Keratinocyte (primary cell): ENCODE data around the gene PAPSS2. TPM values are rescaled to one million over a fixed set of nuclear protein-coding genes. Genes with fewer than 3 reads are reported as not detected.
A peak's percentile ranks its signal among the peaks of the same experiment; 100 is the strongest.
"Not testable (repeated sequence)": the region's sequence is repeated elsewhere in the genome, so short reads cannot be mapped to it uniquely, and the experiment has no call there.

Experiments
- DNase-seq: peaks from one replicate; pipeline ENCODE4 v3.0.0-alpha.2; 2011; ENCODE audit warnings: low read depth, missing footprints, low spot score
- FAIRE-seq: peaks from 2 replicates; lab custom pipeline; 2011; peaks lifted over from hg19 to GRCh38; lab: Jason Lieb, UNC
- H2AFZ ChIP-seq: 2 replicates; pipeline ENCODE4 v1.6.0; 2012; ENCODE audit warnings: low read length, control low read depth, inconsistent platforms; ENCODE audit not compliant: control insufficient read depth
- H3K27ac ChIP-seq: 2 replicates; pipeline ENCODE4 v1.5.1; 2011; ENCODE audit warnings: low read length; ENCODE audit not compliant: control insufficient read depth, insufficient read depth
- H3K27me3 ChIP-seq: 3 replicates; pipeline ENCODE4 v1.6.0; 2011; ENCODE audit warnings: low read length; ENCODE audit not compliant: control insufficient read depth, insufficient read depth; ENCODE audit errors: extremely low read depth
- H3K36me3 ChIP-seq, 2 experiments: 2 replicates in 1 of 2; 3 replicates in 1 of 2; pipeline ENCODE4 v1.5.1; 2011; ENCODE audit warnings: low read length in 2 of 2, mild to moderate bottlenecking in 1 of 2; ENCODE audit not compliant: control insufficient read depth in 2 of 2, insufficient read depth in 2 of 2; ENCODE audit errors: extremely low read depth in 1 of 2
- H3K4me1 ChIP-seq: 3 replicates; pipeline ENCODE4 v1.5.1; 2011; ENCODE audit warnings: low read length; ENCODE audit not compliant: control insufficient read depth, insufficient read depth; ENCODE audit errors: extremely low read depth
- H3K4me2 ChIP-seq: 3 replicates; pipeline ENCODE4 v1.6.0; 2011; ENCODE audit warnings: low read depth, low read length; ENCODE audit not compliant: control insufficient read depth, insufficient read depth; ENCODE audit errors: extremely low read depth
- H3K4me3 ChIP-seq, 3 experiments: fragments of 200-600 bp in 1 of 3; sonication (generic) in 1 of 3; 2 replicates in 2 of 3; 3 replicates in 1 of 3; pipeline ENCODE4 v1.5.1; 2011 to 2016; ENCODE audit warnings: low read length in 3 of 3, mild to moderate bottlenecking in 3 of 3, control low read depth in 2 of 3, inconsistent platforms in 1 of 3, low read depth in 1 of 3, mixed read lengths in 1 of 3, mixed run types in 1 of 3, moderate library complexity in 1 of 3; ENCODE audit not compliant: control insufficient read depth in 2 of 3, insufficient read depth in 2 of 3; ENCODE audit errors: extremely low read depth in 1 of 3
- H3K79me2 ChIP-seq: 2 replicates; pipeline ENCODE4 v1.6.0; 2012; ENCODE audit warnings: low read length; ENCODE audit not compliant: control insufficient read depth, insufficient read depth
- H3K9ac ChIP-seq: 3 replicates; pipeline ENCODE4 v1.6.0; 2011; ENCODE audit warnings: low read length; ENCODE audit not compliant: control insufficient read depth, insufficient read depth; ENCODE audit errors: extremely low read depth
- H3K9me1 ChIP-seq: 3 replicates; pipeline ENCODE4 v1.6.0; 2011; ENCODE audit warnings: low read length; ENCODE audit not compliant: control insufficient read depth, insufficient read depth; ENCODE audit errors: extremely low read depth
- H3K9me3 ChIP-seq: 2 replicates; pipeline ENCODE4 v1.5.1; 2012; ENCODE audit warnings: low read depth, low read length; ENCODE audit not compliant: control insufficient read depth
- H4K20me1 ChIP-seq: 3 replicates; pipeline ENCODE4 v1.6.0; 2011; ENCODE audit warnings: low read length; ENCODE audit not compliant: control insufficient read depth, insufficient read depth; ENCODE audit errors: extremely low read depth
- EZH2 ChIP-seq: IDR thresholded peaks from one replicate; pipeline ENCODE4 v1.6.1; 2012; ENCODE audit warnings: inconsistent platforms, mild to moderate bottlenecking, low read length, moderate library complexity
- dilution Hi-C: fragments of 300-500 bp; cut with MboI; formaldehyde crosslinking; loops from one replicate; pipeline ENCODE4 v1.7.0; 2020; ENCODE audit warnings: low sequenced_read_pairs; ENCODE audit not compliant: extremely low pct_ligation_motif_present
- polyA minus RNA-seq, 3 experiments: library from RNA; depleted of rRNA, polyadenylated mRNA; stranded (reverse); fragments of >200 nt; gene quantifications; 1 replicate in 1 of 3; 2 replicates in 1 of 3; 3 replicates in 1 of 3; pipeline ENCODE4 v1.2.3, GENCODE V29; 2011
- polyA plus RNA-seq, 5 experiments: library from polyadenylated mRNA; depleted of rRNA in 3 of 5; stranded (reverse) in 3 of 5; stranded (forward) in 1 of 5; unstranded in 1 of 5; fragments of >200 nt; gene quantifications; 1 replicate in 1 of 5; 2 replicates in 3 of 5; 3 replicates in 1 of 5; pipeline versions ENCODE4 v1.2.1 to v1.2.3, GENCODE V29; 2011 to 2012; ENCODE audit warnings: missing spikeins in 2 of 5, low read depth in 1 of 5, low replicate concordance in 1 of 5
- TF ChIP-seq, protein P1 (sequence below), 3 experiments: IDR thresholded peaks in 1 of 3; conservative IDR thresholded peaks in 1 of 3; optimal IDR thresholded peaks in 1 of 3; 2 replicates in 2 of 3; 3 replicates in 1 of 3; pipeline versions ENCODE3 to v1.5.1; 2011; ENCODE audit warnings: low read length in 3 of 3, mild to moderate bottlenecking in 3 of 3, moderate library complexity in 2 of 3, control low read depth in 1 of 3, inconsistent platforms in 1 of 3; ENCODE audit not compliant: insufficient read depth in 2 of 3; ENCODE audit errors: extremely low read depth in 1 of 3

PAPSS2 gene
- polyA plus RNA-seq: 1.1 to 1.7 TPM (median 1.1 TPM) in 3 replicates
- polyA plus RNA-seq (2011; ENCODE audit: low read depth): 0.11 TPM
- 0.60 and 1.2 TPM in 2 replicates for polyA plus RNA-seq (2011; cell fraction: cytosol; rRNA removed)
- polyA plus RNA-seq (2011; cell fraction: nucleus; rRNA removed): 0.48 and 0.52 TPM in 2 replicates
- polyA plus RNA-seq (2012; ENCODE audit: low replicate concordance): 0.37 and 2.8 TPM in 2 replicates
- polyA minus RNA-seq: 0.99 to 4.6 TPM (median 1.1 TPM) in 3 replicates
- 3.5 TPM for polyA minus RNA-seq (2011; cell fraction: cytosol; rRNA and poly(A)+ RNA removed)
- 0.21 and 0.47 TPM in 2 replicates for polyA minus RNA-seq (2011; cell fraction: nucleus; rRNA and poly(A)+ RNA removed)

DNA sequence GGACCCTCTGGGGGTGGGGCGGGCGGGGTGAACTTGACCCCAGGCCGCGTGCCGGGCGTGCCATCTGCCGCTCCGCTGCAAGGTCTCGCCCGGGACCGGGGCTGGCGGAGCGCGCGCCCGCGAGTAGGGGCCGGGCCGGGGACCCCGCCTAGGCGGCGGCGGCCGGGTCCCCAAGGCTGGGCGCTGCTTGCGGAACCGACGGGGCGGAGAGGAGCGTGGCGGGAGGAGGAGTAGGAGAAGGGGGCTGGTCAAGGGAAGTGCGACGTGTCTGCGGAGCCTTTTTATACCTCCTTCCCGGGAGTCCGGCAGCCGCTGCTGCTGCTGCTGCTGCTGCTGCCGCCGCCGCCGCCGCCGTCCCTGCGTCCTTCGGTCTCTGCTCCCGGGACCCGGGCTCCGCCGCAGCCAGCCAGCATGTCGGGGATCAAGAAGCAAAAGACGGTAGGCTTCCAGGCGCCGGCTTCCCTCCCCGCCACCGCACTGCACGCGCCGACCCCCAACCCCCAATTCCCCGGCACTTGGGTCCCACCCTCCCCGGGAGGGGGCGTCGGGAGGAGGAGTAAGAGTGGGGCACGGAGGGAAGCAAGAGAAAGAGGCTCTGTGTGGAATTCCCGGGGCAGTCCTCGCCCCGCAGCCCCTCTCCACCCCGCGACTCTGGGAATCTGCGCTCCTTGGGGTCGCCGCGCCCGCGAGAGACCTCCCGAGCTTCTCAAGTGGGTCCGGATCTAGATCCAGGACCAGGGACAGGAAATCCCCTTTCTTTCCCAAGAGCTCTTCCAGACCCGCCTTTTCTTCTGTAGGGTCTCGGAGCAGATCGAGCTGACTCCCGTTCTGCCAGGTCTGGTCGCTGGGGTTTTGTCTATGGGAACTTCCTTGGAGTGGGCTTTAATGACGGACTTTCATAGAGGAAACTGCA, at the start of gene PAPSS2:
TSS of gene PAPSS2 (plus strand) at position 308 of the 913 bp plus-strand sequence. CDS start at position 412, 104 bp downstream.
- Histone ChIP-seq H3K9ac (peak within 1 kb of the TSS; percentile 39), H3K27ac (no peak within 1 kb of the TSS), H3K4me1 (peaks cover 2% of the 10 kb centered on the region), H3K27me3 (peaks cover 3% of the 10 kb centered on the region), H3K79me2 (no peaks in the 10 kb centered on the region), H3K9me3 (no peaks in the 10 kb centered on the region), H3K4me2 (peak within 1 kb of the TSS; percentile 88), H3K4me3 (peak within 1 kb of the TSS; percentile 49 to 76 (median 72)), H2AFZ (peak within 1 kb of the TSS; percentile 39), H3K36me3 (no peaks in the 10 kb centered on the region), H3K9me1 (no peaks in the 10 kb centered on the region), H4K20me1 (no peaks in the 10 kb centered on the region)
- dilution Hi-C loops: loop anchor here (5.0 kb wide), 1 partner anchor 72 kb away; no protein-coding TSS in a partner anchor
- no peak for FAIRE-seq
- no peak for DNase-seq
- TF ChIP-seq, protein P1, sequence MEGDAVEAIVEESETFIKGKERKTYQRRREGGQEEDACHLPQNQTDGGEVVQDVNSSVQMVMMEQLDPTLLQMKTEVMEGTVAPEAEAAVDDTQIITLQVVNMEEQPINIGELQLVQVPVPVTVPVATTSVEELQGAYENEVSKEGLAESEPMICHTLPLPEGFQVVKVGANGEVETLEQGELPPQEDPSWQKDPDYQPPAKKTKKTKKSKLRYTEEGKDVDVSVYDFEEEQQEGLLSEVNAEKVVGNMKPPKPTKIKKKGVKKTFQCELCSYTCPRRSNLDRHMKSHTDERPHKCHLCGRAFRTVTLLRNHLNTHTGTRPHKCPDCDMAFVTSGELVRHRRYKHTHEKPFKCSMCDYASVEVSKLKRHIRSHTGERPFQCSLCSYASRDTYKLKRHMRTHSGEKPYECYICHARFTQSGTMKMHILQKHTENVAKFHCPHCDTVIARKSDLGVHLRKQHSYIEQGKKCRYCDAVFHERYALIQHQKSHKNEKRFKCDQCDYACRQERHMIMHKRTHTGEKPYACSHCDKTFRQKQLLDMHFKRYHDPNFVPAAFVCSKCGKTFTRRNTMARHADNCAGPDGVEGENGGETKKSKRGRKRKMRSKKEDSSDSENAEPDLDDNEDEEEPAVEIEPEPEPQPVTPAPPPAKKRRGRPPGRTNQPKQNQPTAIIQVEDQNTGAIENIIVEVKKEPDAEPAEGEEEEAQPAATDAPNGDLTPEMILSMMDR (optimal IDR thresholded peaks at IDR 0.05 in 1 of 3, IDR thresholded peaks at IDR 0.05 in 1 of 3, conservative IDR thresholded peaks at IDR 0.05 in 1 of 3; ENCODE audit: extremely low read depth in 1 of 3, insufficient read depth in 2 of 3, low read length in 3 of 3): no peak
- TF ChIP-seq EZH2: no peak

DNA sequence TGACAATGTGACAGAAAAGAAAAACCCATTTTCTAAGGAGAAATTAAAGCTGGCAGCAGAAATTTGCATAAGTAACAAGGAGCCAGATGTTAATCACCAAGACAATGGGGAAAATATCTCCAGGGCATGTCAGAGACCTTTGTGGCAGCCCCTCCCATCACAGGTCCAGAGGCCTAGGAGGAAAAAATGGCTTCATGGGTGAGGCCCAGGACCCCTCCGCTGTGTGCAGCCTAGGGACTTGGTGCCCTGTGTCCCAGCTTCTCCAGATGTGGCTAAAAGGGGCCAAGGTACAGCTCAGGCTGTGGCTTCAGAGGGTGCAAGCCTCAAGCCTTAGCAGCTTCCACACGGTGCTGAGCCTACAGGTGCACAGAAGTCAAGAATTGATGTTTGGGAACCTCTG, 48.3 kb upstream of the PAPSS2 start:
- H3K9me1 ChIP-seq, H3K4me1 ChIP-seq, dilution Hi-C loops, H2AFZ ChIP-seq, H3K79me2 ChIP-seq, H3K4me2 ChIP-seq, DNase-seq, FAIRE-seq, H3K27me3 ChIP-seq, H3K9me3 ChIP-seq, H4K20me1 ChIP-seq, H3K4me3 ChIP-seq, H3K27ac ChIP-seq, H3K9ac ChIP-seq, H3K36me3 ChIP-seq: not testable (repeated sequence)
